Measurements from ENCODE around the gene SULT4A1. TPM values are rescaled to one million over a fixed set of nuclear protein-coding genes. Genes with fewer than 3 reads are reported as not detected.

SULT4A1 gene
- total RNA-seq, 4 donors from 2014 or later, result not detected

GRCh38 chr22:43891360-43892182 is 29.3 kb upstream of the SULT4A1 start, which contains the start of gene PNPLA5:
TSS of gene PNPLA5 (minus strand) at chr22:43892013. CDS start at chr22:43891880, 133 bp downstream.
- H3K36me3 ChIP-seq, result no peaks in the 10 kb centered on the region
- intact Hi-C loops (cut with DNase I), result no loop called here
- no peaks in the 10 kb centered on the region for H3K9me3 ChIP-seq
- no peak for DNase-seq
- peaks cover 6 to 13% (median 9%) of the 10 kb centered on the region in 3 donors for H3K4me1 ChIP-seq
- no peak within 1 kb of the TSS for H3K27ac ChIP-seq
- TF ChIP-seq POLR2A (IDR thresholded peaks at IDR 0.05) (no peak), CTCF (IDR thresholded peaks at IDR 0.05) (no peak)
- H3K4me3 ChIP-seq, result peak within 1 kb of the TSS in 1 of 4 donors; percentile 32
- 0 to 9% methylated on average over 13 to 14 of the region's 72 CpGs for WGBS, 2 donors
- H3K27me3 ChIP-seq, result peaks cover 15 to 95% (median 22%) of the 10 kb centered on the region in 4 donors

GRCh38 chr22:43890901-43891331 is 28.6 kb upstream of the SULT4A1 start:
- H3K4me3 ChIP-seq, result no peak overlapping the region
- WGBS, 2 donors, result 20% methylated on average over 3 to 4 of the region's 24 CpGs
- no peak for DNase-seq

GRCh38 chr22:43889860-43890253 is 27.5 kb upstream of the SULT4A1 start:
- no peak for TF ChIP-seq CTCF (IDR thresholded peaks at IDR 0.05)
- no peak for TF ChIP-seq POLR2A (IDR thresholded peaks at IDR 0.05)
- no peak for DNase-seq
- Histone ChIP-seq H3K27ac (no peak overlapping the region), H3K9me3 (no peaks in the 10 kb centered on the region), H3K4me1 (peaks cover 6 to 13% (median 9%) of the 10 kb centered on the region in 3 donors), H3K27me3 (peaks cover 15 to 98% (median 22%) of the 10 kb centered on the region in 4 donors), H3K36me3 (no peaks in the 10 kb centered on the region), H3K4me3 (no peak overlapping the region)
- 17 to 21% methylated on average over 1 to 2 of the region's 4 CpGs for WGBS, 2 donors
- intact Hi-C loops (cut with DNase I), result no loop called here

More at GRCh38 chr22:43890901-43891331, 28.6 kb upstream of the SULT4A1 start:
- H3K36me3 ChIP-seq, result no peaks in the 10 kb centered on the region
- no peaks in the 10 kb centered on the region for H3K9me3 ChIP-seq
- H3K4me1 ChIP-seq, result peaks cover 6 to 13% (median 9%) of the 10 kb centered on the region in 3 donors
- TF ChIP-seq POLR2A (IDR thresholded peaks at IDR 0.05) (no peak), CTCF (IDR thresholded peaks at IDR 0.05) (no peak)
- intact Hi-C loops (cut with DNase I), result no loop called here
- no peak overlapping the region for H3K27ac ChIP-seq
- peaks cover 15 to 96% (median 22%) of the 10 kb centered on the region in 4 donors for H3K27me3 ChIP-seq

GRCh38 chr22:43889201-43889859 is 27.0 kb upstream of the SULT4A1 start:
- Histone ChIP-seq H3K27me3 (peaks cover 15 to 96% (median 22%) of the 10 kb centered on the region in 4 donors), H3K4me3 (no peak overlapping the region), H3K27ac (no peak overlapping the region), H3K9me3 (no peaks in the 10 kb centered on the region), H3K36me3 (no peaks in the 10 kb centered on the region), H3K4me1 (peaks cover 6 to 13% (median 9%) of the 10 kb centered on the region in 3 donors)
- intact Hi-C loops (cut with DNase I), result no loop called here
- WGBS, 2 donors, result 46 to 68% methylated on average over 6 to 8 of the region's 16 CpGs
- TF ChIP-seq POLR2A (IDR thresholded peaks at IDR 0.05), result no peak
- no peak for TF ChIP-seq CTCF (IDR thresholded peaks at IDR 0.05)
- no peak for DNase-seq

GRCh38 chr22:43888740-43889139 is 26.4 kb upstream of the SULT4A1 start:
- DNase-seq, result no peak
- Histone ChIP-seq H3K9me3 (no peaks in the 10 kb centered on the region), H3K4me3 (no peak overlapping the region), H3K4me1 (peaks cover 6 to 13% (median 9%) of the 10 kb centered on the region in 3 donors), H3K27me3 (peaks cover 15 to 96% (median 22%) of the 10 kb centered on the region in 4 donors), H3K36me3 (no peaks in the 10 kb centered on the region), H3K27ac (no peak overlapping the region)
- intact Hi-C loops (cut with DNase I), result no loop called here
- 56 to 58% methylated on average over 2 to 4 of the region's 4 CpGs for WGBS, 2 donors
- TF ChIP-seq POLR2A (IDR thresholded peaks at IDR 0.05) (no peak), CTCF (IDR thresholded peaks at IDR 0.05) (no peak)

Data from esophagus squamous epithelium (tissue), 5 donors.